WTC11 (cell line): Measurements from ENCODE around the gene NHSL1. TPM values are rescaled to one million over a fixed set of nuclear protein-coding genes. Genes with fewer than 3 reads are reported as not detected.
A peak's percentile ranks its signal among the peaks of the same experiment; 100 is the strongest.

ENCODE experiments used
- ATAC-seq: fragments of 200-7000 bp; cut with Tn5 transposase; 2 replicates; pipeline ENCODE4 v1.10.0; 2021; ENCODE audit warnings: mild to moderate bottlenecking, moderate library complexity
- CTCF ChIA-PET: fragments of 300-600 bp; sonication (Branson Sonifier 250); formaldehyde crosslinking; loops from one replicate; lab custom pipeline; 2021; ENCODE audit warnings: antibody characterized with exemption; lab: Charles Lee
- POLR2A ChIA-PET: fragments of 350-600 bp; sonication (Branson Sonifier 250); formaldehyde crosslinking; loops from one replicate; lab custom pipeline; 2021; ENCODE audit warnings: antibody characterized with exemption; lab: Charles Lee
- DNase-seq: peaks from one replicate; pipeline ENCODE4 v3.0.0; 2021; ENCODE audit warnings: low spot score
- H3K27ac Mint-ChIP-seq: 2 replicates; pipeline ENCODE4 v1.8.0; 2021; ENCODE audit warnings: mixed read lengths
- H3K27me3 Mint-ChIP-seq: 2 replicates; pipeline ENCODE4 v1.8.0; 2021; ENCODE audit warnings: low read depth, mild to moderate bottlenecking, moderate library complexity, mixed read lengths
- H3K36me3 Mint-ChIP-seq: 2 replicates; pipeline ENCODE4 v1.8.0; 2021; ENCODE audit warnings: mixed read lengths
- H3K4me1 Mint-ChIP-seq: 2 replicates; pipeline ENCODE4 v1.8.0; 2022; ENCODE audit warnings: mixed read lengths
- H3K4me3 Mint-ChIP-seq: 2 replicates; pipeline ENCODE4 v1.8.0; 2021; ENCODE audit warnings: mild to moderate bottlenecking, moderate library complexity, mixed read lengths
- H3K9me3 Mint-ChIP-seq: 2 replicates; pipeline ENCODE4 v1.8.0; 2021; ENCODE audit warnings: mixed read lengths
- CREM ChIP-seq: sonication (generic); formaldehyde crosslinking; IDR thresholded peaks from 2 replicates; pipeline ENCODE4 v1.8.1; 2022; ENCODE audit warnings: mild to moderate bottlenecking, missing genetic modification reagents, moderate library complexity
- FOXJ3 ChIP-seq: sonication (generic); formaldehyde crosslinking; IDR thresholded peaks from 2 replicates; pipeline ENCODE4 v1.9.0; 2021; ENCODE audit warnings: missing genetic modification reagents, mild to moderate bottlenecking, borderline replicate concordance
- FOXP1 ChIP-seq: sonication (generic); formaldehyde crosslinking; IDR thresholded peaks from 2 replicates; pipeline ENCODE4 v1.8.0; 2022; ENCODE audit warnings: missing genetic modification reagents, mild to moderate bottlenecking, moderate library complexity, borderline replicate concordance
- JUN ChIP-seq: sonication (generic); formaldehyde crosslinking; IDR thresholded peaks from 2 replicates; pipeline ENCODE4 v1.8.0; 2023; ENCODE audit warnings: mild to moderate bottlenecking, missing genetic modification reagents
- KAT7 ChIP-seq: sonication (generic); formaldehyde crosslinking; IDR thresholded peaks from 2 replicates; pipeline ENCODE4 v1.8.1; 2023; ENCODE audit warnings: missing genetic modification reagents, mild to moderate bottlenecking, borderline replicate concordance
- NFE2L1 ChIP-seq: sonication (generic); formaldehyde crosslinking; IDR thresholded peaks from 2 replicates; pipeline ENCODE4 v1.8.1; 2023; ENCODE audit warnings: missing genetic modification reagents
- SP1 ChIP-seq: sonication (generic); formaldehyde crosslinking; conservative IDR thresholded peaks from 2 replicates; pipeline ENCODE4 v1.8.1; 2022; ENCODE audit warnings: missing genetic modification reagents
- ZNF423 ChIP-seq: fragments of 250-450 bp; sonication (Bioruptor Pico); IDR thresholded peaks from 2 replicates; pipeline ENCODE4 v2.1.2; 2022; ENCODE audit warnings: mild to moderate bottlenecking, moderate library complexity
- total RNA-seq: library from RNA; stranded (reverse); gene quantifications from 3 replicates; pipeline ENCODE4 v1.2.3, GENCODE V29; 2021
- TF ChIP-seq, protein P1 (sequence below): fragments of 250-450 bp; sonication (Bioruptor Pico); IDR thresholded peaks from 2 replicates; pipeline ENCODE4 v1.8.0; 2021; ENCODE audit warnings: mild to moderate bottlenecking
- TF ChIP-seq, protein P2 (sequence below): sonication (generic); formaldehyde crosslinking; IDR thresholded peaks from 2 replicates; pipeline ENCODE4 v1.8.0; 2022; ENCODE audit warnings: mild to moderate bottlenecking, missing genetic modification reagents
- TF ChIP-seq, protein P3 (sequence below): fragments of 200-600 bp; IDR thresholded peaks from 2 replicates; pipeline ENCODE4 v1.8.0; 2022; ENCODE audit warnings: antibody characterized with exemption
- TF ChIP-seq, protein P4 (sequence below): fragments of 250-450 bp; sonication (Bioruptor Pico); IDR thresholded peaks from 2 replicates; pipeline ENCODE4 v2.1.2; 2022; ENCODE audit warnings: mild to moderate bottlenecking, moderate library complexity
- TF ChIP-seq, protein P5 (sequence below): sonication (generic); formaldehyde crosslinking; IDR thresholded peaks from 2 replicates; pipeline ENCODE4 v1.8.0; 2022; ENCODE audit warnings: mild to moderate bottlenecking, missing genetic modification reagents
- TF ChIP-seq, protein P6 (sequence below): sonication (generic); formaldehyde crosslinking; IDR thresholded peaks from 2 replicates; pipeline ENCODE4 v1.8.1; 2022; ENCODE audit warnings: low read depth, missing genetic modification reagents, borderline replicate concordance
- TF ChIP-seq, protein P7 (sequence below): sonication (generic); formaldehyde crosslinking; IDR thresholded peaks from 2 replicates; pipeline ENCODE4 v1.8.1; 2023; ENCODE audit warnings: mild to moderate bottlenecking, missing genetic modification reagents
- TF ChIP-seq, protein P8 (sequence below): sonication (generic); formaldehyde crosslinking; IDR thresholded peaks from 2 replicates; pipeline ENCODE4 v1.8.1; 2022; ENCODE audit warnings: mild to moderate bottlenecking, moderate library complexity, missing genetic modification reagents

The NHSL1 gene
- total RNA-seq, 1 experiment from 2014 or later = 31.1 TPM

DNA sequence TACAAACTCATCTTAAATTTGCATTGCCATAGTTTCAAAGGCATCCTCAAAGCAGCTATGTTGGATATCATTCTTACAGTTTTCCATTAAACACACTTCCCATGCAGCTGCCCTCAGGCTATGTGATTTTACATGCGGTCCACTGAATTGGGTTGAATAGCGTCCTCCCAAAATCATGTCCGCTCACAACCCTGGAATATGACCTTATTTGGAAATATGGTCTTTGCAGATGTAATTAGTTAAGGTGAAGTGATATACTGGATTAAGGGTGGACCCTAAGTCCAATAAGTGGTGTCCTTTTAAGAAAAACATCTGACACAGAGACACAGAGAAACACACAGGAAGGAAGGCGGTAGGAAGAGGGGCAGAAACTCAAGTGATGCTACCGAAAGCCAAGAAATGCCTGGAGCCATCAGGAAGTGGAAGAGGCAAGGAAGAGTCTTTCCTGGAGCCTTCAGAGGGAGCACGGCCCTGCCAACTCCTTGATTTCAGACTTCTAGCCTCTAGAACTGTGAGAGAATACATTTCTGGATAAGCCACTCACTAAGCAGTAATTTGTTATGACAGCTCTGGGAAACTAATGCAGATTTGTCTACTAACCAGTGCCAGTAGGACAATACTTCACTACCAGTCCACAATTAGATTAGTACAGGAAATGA lies 42.7 kb upstream of the NHSL1 start:
- TF ChIP-seq, protein P1, sequence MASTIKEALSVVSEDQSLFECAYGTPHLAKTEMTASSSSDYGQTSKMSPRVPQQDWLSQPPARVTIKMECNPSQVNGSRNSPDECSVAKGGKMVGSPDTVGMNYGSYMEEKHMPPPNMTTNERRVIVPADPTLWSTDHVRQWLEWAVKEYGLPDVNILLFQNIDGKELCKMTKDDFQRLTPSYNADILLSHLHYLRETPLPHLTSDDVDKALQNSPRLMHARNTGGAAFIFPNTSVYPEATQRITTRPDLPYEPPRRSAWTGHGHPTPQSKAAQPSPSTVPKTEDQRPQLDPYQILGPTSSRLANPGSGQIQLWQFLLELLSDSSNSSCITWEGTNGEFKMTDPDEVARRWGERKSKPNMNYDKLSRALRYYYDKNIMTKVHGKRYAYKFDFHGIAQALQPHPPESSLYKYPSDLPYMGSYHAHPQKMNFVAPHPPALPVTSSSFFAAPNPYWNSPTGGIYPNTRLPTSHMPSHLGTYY (CRISPR knock-in tag) = no peak
- TF ChIP-seq, protein P2, sequence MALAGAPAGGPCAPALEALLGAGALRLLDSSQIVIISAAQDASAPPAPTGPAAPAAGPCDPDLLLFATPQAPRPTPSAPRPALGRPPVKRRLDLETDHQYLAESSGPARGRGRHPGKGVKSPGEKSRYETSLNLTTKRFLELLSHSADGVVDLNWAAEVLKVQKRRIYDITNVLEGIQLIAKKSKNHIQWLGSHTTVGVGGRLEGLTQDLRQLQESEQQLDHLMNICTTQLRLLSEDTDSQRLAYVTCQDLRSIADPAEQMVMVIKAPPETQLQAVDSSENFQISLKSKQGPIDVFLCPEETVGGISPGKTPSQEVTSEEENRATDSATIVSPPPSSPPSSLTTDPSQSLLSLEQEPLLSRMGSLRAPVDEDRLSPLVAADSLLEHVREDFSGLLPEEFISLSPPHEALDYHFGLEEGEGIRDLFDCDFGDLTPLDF (CRISPR knock-in tag) = no peak
- TF ChIP-seq JUN (CRISPR knock-in tag) = no peak
- TF ChIP-seq CREM (CRISPR knock-in tag) = no peak
- TF ChIP-seq, protein P3, sequence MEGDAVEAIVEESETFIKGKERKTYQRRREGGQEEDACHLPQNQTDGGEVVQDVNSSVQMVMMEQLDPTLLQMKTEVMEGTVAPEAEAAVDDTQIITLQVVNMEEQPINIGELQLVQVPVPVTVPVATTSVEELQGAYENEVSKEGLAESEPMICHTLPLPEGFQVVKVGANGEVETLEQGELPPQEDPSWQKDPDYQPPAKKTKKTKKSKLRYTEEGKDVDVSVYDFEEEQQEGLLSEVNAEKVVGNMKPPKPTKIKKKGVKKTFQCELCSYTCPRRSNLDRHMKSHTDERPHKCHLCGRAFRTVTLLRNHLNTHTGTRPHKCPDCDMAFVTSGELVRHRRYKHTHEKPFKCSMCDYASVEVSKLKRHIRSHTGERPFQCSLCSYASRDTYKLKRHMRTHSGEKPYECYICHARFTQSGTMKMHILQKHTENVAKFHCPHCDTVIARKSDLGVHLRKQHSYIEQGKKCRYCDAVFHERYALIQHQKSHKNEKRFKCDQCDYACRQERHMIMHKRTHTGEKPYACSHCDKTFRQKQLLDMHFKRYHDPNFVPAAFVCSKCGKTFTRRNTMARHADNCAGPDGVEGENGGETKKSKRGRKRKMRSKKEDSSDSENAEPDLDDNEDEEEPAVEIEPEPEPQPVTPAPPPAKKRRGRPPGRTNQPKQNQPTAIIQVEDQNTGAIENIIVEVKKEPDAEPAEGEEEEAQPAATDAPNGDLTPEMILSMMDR = no peak
- TF ChIP-seq, protein P4, sequence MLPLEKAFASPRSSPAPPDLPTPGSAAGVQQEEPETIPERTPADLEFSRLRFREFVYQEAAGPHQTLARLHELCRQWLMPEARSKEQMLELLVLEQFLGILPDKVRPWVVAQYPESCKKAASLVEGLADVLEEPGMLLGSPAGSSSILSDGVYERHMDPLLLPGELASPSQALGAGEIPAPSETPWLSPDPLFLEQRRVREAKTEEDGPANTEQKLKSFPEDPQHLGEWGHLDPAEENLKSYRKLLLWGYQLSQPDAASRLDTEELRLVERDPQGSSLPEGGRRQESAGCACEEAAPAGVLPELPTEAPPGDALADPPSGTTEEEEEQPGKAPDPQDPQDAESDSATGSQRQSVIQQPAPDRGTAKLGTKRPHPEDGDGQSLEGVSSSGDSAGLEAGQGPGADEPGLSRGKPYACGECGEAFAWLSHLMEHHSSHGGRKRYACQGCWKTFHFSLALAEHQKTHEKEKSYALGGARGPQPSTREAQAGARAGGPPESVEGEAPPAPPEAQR (CRISPR knock-in tag) = no peak
- TF ChIP-seq, protein P5, sequence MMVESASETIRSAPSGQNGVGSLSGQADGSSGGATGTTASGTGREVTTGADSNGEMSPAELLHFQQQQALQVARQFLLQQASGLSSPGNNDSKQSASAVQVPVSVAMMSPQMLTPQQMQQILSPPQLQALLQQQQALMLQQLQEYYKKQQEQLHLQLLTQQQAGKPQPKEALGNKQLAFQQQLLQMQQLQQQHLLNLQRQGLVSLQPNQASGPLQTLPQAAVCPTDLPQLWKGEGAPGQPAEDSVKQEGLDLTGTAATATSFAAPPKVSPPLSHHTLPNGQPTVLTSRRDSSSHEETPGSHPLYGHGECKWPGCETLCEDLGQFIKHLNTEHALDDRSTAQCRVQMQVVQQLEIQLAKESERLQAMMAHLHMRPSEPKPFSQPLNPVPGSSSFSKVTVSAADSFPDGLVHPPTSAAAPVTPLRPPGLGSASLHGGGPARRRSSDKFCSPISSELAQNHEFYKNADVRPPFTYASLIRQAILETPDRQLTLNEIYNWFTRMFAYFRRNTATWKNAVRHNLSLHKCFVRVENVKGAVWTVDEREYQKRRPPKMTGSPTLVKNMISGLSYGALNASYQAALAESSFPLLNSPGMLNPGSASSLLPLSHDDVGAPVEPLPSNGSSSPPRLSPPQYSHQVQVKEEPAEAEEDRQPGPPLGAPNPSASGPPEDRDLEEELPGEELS (CRISPR knock-in tag) = no peak
- TF ChIP-seq, protein P6, sequence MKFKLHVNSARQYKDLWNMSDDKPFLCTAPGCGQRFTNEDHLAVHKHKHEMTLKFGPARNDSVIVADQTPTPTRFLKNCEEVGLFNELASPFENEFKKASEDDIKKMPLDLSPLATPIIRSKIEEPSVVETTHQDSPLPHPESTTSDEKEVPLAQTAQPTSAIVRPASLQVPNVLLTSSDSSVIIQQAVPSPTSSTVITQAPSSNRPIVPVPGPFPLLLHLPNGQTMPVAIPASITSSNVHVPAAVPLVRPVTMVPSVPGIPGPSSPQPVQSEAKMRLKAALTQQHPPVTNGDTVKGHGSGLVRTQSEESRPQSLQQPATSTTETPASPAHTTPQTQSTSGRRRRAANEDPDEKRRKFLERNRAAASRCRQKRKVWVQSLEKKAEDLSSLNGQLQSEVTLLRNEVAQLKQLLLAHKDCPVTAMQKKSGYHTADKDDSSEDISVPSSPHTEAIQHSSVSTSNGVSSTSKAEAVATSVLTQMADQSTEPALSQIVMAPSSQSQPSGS (CRISPR knock-in tag) = no peak
- no peak for TF ChIP-seq FOXP1 (CRISPR knock-in tag)
- TF ChIP-seq KAT7 = no peak
- TF ChIP-seq SP1 (CRISPR knock-in tag) = no peak
- TF ChIP-seq ZNF423 (CRISPR knock-in tag) = no peak
- TF ChIP-seq, protein P7, sequence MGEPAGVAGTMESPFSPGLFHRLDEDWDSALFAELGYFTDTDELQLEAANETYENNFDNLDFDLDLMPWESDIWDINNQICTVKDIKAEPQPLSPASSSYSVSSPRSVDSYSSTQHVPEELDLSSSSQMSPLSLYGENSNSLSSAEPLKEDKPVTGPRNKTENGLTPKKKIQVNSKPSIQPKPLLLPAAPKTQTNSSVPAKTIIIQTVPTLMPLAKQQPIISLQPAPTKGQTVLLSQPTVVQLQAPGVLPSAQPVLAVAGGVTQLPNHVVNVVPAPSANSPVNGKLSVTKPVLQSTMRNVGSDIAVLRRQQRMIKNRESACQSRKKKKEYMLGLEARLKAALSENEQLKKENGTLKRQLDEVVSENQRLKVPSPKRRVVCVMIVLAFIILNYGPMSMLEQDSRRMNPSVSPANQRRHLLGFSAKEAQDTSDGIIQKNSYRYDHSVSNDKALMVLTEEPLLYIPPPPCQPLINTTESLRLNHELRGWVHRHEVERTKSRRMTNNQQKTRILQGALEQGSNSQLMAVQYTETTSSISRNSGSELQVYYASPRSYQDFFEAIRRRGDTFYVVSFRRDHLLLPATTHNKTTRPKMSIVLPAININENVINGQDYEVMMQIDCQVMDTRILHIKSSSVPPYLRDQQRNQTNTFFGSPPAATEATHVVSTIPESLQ (CRISPR knock-in tag) = no peak
- no peak for TF ChIP-seq NFE2L1 (CRISPR knock-in tag)
- TF ChIP-seq, protein P8, sequence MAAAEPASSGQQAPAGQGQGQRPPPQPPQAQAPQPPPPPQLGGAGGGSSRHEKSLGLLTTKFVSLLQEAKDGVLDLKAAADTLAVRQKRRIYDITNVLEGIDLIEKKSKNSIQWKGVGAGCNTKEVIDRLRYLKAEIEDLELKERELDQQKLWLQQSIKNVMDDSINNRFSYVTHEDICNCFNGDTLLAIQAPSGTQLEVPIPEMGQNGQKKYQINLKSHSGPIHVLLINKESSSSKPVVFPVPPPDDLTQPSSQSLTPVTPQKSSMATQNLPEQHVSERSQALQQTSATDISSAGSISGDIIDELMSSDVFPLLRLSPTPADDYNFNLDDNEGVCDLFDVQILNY = no peak
- TF ChIP-seq FOXJ3 (CRISPR knock-in tag) = no peak
- TF ChIP-seq, all 79 proteins: peak for 0
- no peaks in the 10 kb centered on the region for H3K9me3 Mint-ChIP-seq
- H3K4me1 Mint-ChIP-seq = peaks cover 77% of the 10 kb centered on the region
- no peaks in the 10 kb centered on the region for H3K27me3 Mint-ChIP-seq
- ChIA-PET CTCF (interaction anchor here (1.0 to 1.4 kb wide), 2 partner anchors 14 to 24 kb away, joined by 3 read pairs; no protein-coding TSS in a partner anchor), POLR2A (no interaction called here)
- H3K36me3 Mint-ChIP-seq = no peaks in the 10 kb centered on the region
- H3K27ac Mint-ChIP-seq = peak overlapping the region; percentile 16; the same call in 1 of the 2 replicates
- H3K4me3 Mint-ChIP-seq = no peak overlapping the region
- ATAC-seq (no peak), DNase-seq (no peak)
